Uterus (tissue), 4 donors: ENCODE results near the gene SERPINE3. TPM values are rescaled to one million over a fixed set of nuclear protein-coding genes. Genes with fewer than 3 reads are reported as not detected.

ENCODE experiments used
- DNase-seq, 2 donors: peaks; one replicate each; pipeline ENCODE4 v3.0.0-alpha.2; 2019 to 2020
- H3K27ac ChIP-seq, 2 donors: fragments of 200-600 bp; sonication (generic); 1 replicate in 1 of 2; 2 replicates in 1 of 2; pipeline ENCODE4 v1.5.1; 2016 to 2018
- H3K27me3 ChIP-seq, 2 donors: fragments of 200-600 bp; sonication (generic); one replicate each; pipeline ENCODE4 v1.5.1; 2018 to 2019; ENCODE audit warnings: control low read depth in 1 of 2
- H3K36me3 ChIP-seq, 2 donors: fragments of 200-600 bp; sonication (generic); one replicate each; pipeline ENCODE4 v1.5.1; 2019; ENCODE audit warnings: control low read depth in 1 of 2
- H3K4me1 ChIP-seq, 2 donors: fragments of 200-600 bp; sonication (generic); one replicate each; pipeline ENCODE4 v1.5.1; 2018 to 2019; ENCODE audit warnings: control low read depth in 1 of 2
- H3K4me3 ChIP-seq, 2 donors: fragments of 200-600 bp; sonication (generic); 1 replicate in 1 of 2; 2 replicates in 1 of 2; pipeline ENCODE4 v1.5.1; 2018 to 2019; ENCODE audit warnings: mild to moderate bottlenecking in 1 of 2
- H3K9me3 ChIP-seq, 2 donors: fragments of 200-600 bp; sonication (generic); one replicate each; pipeline ENCODE4 v1.5.1; 2019; ENCODE audit warnings: control low read depth in 1 of 2
- CTCF ChIP-seq, 4 experiments: fragments of 200-600 bp in 2 of 4; fragments of 450-650 bp in 2 of 4; sonication (generic) in 2 of 4; IDR thresholded peaks; one replicate each; pipeline ENCODE4 v1.5.1; 2016 to 2019; ENCODE audit warnings: antibody characterized with exemption in 4 of 4, mild to moderate bottlenecking in 2 of 4, moderate library complexity in 1 of 4
- POLR2A ChIP-seq, 2 donors: fragments of 450-650 bp; IDR thresholded peaks; one replicate each; pipeline ENCODE4 v1.6.1; 2016; ENCODE audit warnings: antibody characterized with exemption in 2 of 2, mild to moderate bottlenecking in 1 of 2, moderate library complexity in 1 of 2
- intact Hi-C: fragments of 100-400 bp; cut with DNase I; formaldehyde crosslinking; loops from one replicate; pipeline ENCODE4 v1.15.1; 2023; ENCODE audit warnings: low total_unique reads
- total RNA-seq, 4 donors: library from RNA; depleted of rRNA in 3 of 4; stranded (reverse); fragments of >200 nt in 3 of 4; gene quantifications; one replicate each; pipeline versions ENCODE4 v1.1.0 to v1.2.4, GENCODE V29; 2014 to 2023
- donor health status: DM: yes; HTN: yes; CAD: no.

The SERPINE3 gene
- total RNA-seq, 4 donors from 2014 or later = 0.14 TPM; not detected in 3

GRCh38 chr13:51364404-51365008 lies 25.0 kb downstream of the SERPINE3 start:
- TF ChIP-seq POLR2A (IDR thresholded peaks at IDR 0.05) (no peak), CTCF (IDR thresholded peaks at IDR 0.05) (no peak)
- intact Hi-C loops = no loop called here
- Histone ChIP-seq H3K4me1 (no peaks in the 10 kb centered on the region), H3K27ac (no peak overlapping the region), H3K9me3 (no peaks in the 10 kb centered on the region), H3K27me3 (no peaks in the 10 kb centered on the region), H3K4me3 (no peak overlapping the region), H3K36me3 (no peaks in the 10 kb centered on the region)
- no peak for DNase-seq

GRCh38 chr13:51370116-51370515 lies 30.6 kb downstream of the SERPINE3 start:
- intact Hi-C loops = no loop called here
- Histone ChIP-seq H3K4me1 (no peaks in the 10 kb centered on the region), H3K4me3 (no peak overlapping the region), H3K36me3 (no peaks in the 10 kb centered on the region), H3K27ac (no peak overlapping the region), H3K9me3 (no peaks in the 10 kb centered on the region), H3K27me3 (no peaks in the 10 kb centered on the region)
- DNase-seq = no peak
- no peak for TF ChIP-seq CTCF (IDR thresholded peaks at IDR 0.05)
- TF ChIP-seq POLR2A (IDR thresholded peaks at IDR 0.05) = no peak

GRCh38 chr13:51370811-51371210 lies 31.3 kb downstream of the SERPINE3 start:
- Histone ChIP-seq H3K4me3 (no peak overlapping the region), H3K4me1 (no peaks in the 10 kb centered on the region), H3K36me3 (no peaks in the 10 kb centered on the region), H3K9me3 (no peaks in the 10 kb centered on the region), H3K27me3 (no peaks in the 10 kb centered on the region), H3K27ac (no peak overlapping the region)
- no peak for TF ChIP-seq CTCF (IDR thresholded peaks at IDR 0.05)
- no peak for TF ChIP-seq POLR2A (IDR thresholded peaks at IDR 0.05)
- DNase-seq = no peak
- intact Hi-C loops = no loop called here

- Histone ChIP-seq H3K27ac (no peak overlapping the region), H3K36me3 (no peaks in the 10 kb centered on the region), H3K9me3 (no peaks in the 10 kb centered on the region), H3K4me1 (no peaks in the 10 kb centered on the region), H3K4me3 (no peak overlapping the region), H3K27me3 (no peaks in the 10 kb centered on the region)
- no peak for TF ChIP-seq CTCF (IDR thresholded peaks at IDR 0.05)
- no peak for TF ChIP-seq POLR2A (IDR thresholded peaks at IDR 0.05)
- intact Hi-C loops = no loop called here
- DNase-seq = no peak
These were observed 32.4 kb downstream of the SERPINE3 start for GRCh38 chr13:51371768-51372399.

GRCh38 chr13:51373451-51373850 lies 34.0 kb downstream of the SERPINE3 start:
- H3K36me3 ChIP-seq = no peaks in the 10 kb centered on the region
- intact Hi-C loops = no loop called here
- TF ChIP-seq POLR2A (IDR thresholded peaks at IDR 0.05) (no peak), CTCF (IDR thresholded peaks at IDR 0.05) (no peak)
- no peak for DNase-seq
- no peaks in the 10 kb centered on the region for H3K9me3 ChIP-seq
- no peaks in the 10 kb centered on the region for H3K4me1 ChIP-seq
- no peak overlapping the region for H3K4me3 ChIP-seq
- H3K27ac ChIP-seq = no peak overlapping the region
- no peaks in the 10 kb centered on the region for H3K27me3 ChIP-seq
